Brain microvascular endothelial cell (primary cell): ENCODE data around the gene SARS2.
"Not testable (repeated sequence)": the region's sequence is repeated elsewhere in the genome, so short reads cannot be mapped to it uniquely, and the experiment has no call there.

Experiments used
- DNase-seq: peaks from one replicate; pipeline ENCODE4 v3.0.0-alpha.2; 2020
- H3K27ac ChIP-seq: fragments of 250-450 bp; sonication (Bioruptor Pico); 2 replicates; pipeline ENCODE4 v1.5.1; 2020; ENCODE audit warnings: mild to moderate bottlenecking, moderate library complexity
- H3K27me3 ChIP-seq: fragments of 250-450 bp; sonication (Bioruptor Pico); replicated peaks from 2 replicates; pipeline ENCODE4 v1.5.1; 2020; ENCODE audit warnings: mild to moderate bottlenecking
- H3K36me3 ChIP-seq: fragments of 250-450 bp; sonication (Bioruptor Pico); replicated peaks from 2 replicates; pipeline ENCODE4 v1.5.1; 2020; ENCODE audit warnings: mild to moderate bottlenecking
- H3K4me3 ChIP-seq: 2 replicates; pipeline ENCODE4 v1.5.1; 2011; ENCODE audit warnings: low read depth, mild to moderate bottlenecking, control low read depth, low read length, moderate library complexity
- CTCF ChIP-seq: IDR thresholded peaks from 2 replicates; pipeline ENCODE4 v1.5.1; 2011; ENCODE audit warnings: low read depth, mild to moderate bottlenecking, moderate library complexity, low read length, control low read depth, inconsistent platforms; ENCODE audit errors: missing control alignments
- in situ Hi-C: cut with HindIII; loops from 2 replicates; pipeline ENCODE4 v1.10.0; 2017; ENCODE audit warnings: low sequenced_read_pairs, low pct_ligation_motif_present

Gene SARS2

DNA sequence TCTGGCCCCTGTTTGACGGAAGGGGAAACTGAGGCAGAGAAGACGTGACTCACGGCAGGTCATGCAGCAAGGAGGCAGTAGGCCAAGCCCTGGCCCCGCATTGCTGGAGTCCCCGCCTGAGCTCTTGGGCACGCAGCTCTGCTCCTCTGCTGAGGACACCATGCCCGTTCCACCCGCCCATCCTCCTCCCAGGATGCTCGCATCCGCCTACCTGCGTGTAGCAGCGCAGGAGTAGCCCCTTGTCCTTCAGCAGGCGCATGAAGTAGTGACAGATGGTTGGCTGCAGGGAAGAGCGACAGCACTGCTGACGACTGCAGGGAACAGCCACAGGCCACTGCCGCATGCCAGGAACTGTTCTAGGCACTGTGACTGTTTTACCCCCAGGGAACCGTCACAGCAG, 41.7 kb downstream of the SARS2 start:
- H3K27me3 ChIP-seq: no peaks in the 10 kb centered on the region
- DNase-seq: no peak
- H3K36me3 ChIP-seq: peaks cover 14% of the 10 kb centered on the region
- no peak for TF ChIP-seq CTCF
- no peak overlapping the region for H3K27ac ChIP-seq
- in situ Hi-C loops: no loop called here
- H3K4me3 ChIP-seq: no peak overlapping the region

- H3K27ac ChIP-seq, H3K27me3 ChIP-seq, DNase-seq, in situ Hi-C loops, H3K4me3 ChIP-seq: not testable (repeated sequence)
- H3K36me3 ChIP-seq: peaks cover 17% of the 10 kb centered on the region
Measured at GRCh38 chr19:38884691-38885090, 45.9 kb downstream of the SARS2 start.

DNA sequence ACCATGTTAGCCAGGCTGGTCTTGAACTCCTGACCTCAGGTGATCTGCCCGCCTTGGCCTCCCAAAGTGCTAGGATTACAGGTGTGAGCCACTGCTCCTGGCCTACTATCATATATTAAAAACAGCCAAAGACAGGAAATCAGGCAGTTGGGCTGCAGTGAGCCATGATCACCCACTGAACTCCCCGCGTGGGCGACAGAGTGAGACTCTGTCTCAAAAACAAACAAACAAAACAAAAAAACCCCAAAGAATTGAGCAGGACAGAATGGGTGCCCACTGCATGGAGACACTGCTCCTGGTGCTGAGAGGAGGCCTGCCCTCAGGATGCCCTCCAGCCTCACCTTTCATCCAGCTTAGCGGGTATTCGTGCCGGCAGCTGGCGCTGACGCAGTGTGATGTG, 47.3 kb downstream of the SARS2 start:
- Histone ChIP-seq H3K27me3 (no peaks in the 10 kb centered on the region), H3K36me3 (peaks cover 3% of the 10 kb centered on the region), H3K27ac (no peak overlapping the region), H3K4me3 (no peak overlapping the region)
- DNase-seq: no peak
- in situ Hi-C loops: no loop called here
- no peak for TF ChIP-seq CTCF

DNA sequence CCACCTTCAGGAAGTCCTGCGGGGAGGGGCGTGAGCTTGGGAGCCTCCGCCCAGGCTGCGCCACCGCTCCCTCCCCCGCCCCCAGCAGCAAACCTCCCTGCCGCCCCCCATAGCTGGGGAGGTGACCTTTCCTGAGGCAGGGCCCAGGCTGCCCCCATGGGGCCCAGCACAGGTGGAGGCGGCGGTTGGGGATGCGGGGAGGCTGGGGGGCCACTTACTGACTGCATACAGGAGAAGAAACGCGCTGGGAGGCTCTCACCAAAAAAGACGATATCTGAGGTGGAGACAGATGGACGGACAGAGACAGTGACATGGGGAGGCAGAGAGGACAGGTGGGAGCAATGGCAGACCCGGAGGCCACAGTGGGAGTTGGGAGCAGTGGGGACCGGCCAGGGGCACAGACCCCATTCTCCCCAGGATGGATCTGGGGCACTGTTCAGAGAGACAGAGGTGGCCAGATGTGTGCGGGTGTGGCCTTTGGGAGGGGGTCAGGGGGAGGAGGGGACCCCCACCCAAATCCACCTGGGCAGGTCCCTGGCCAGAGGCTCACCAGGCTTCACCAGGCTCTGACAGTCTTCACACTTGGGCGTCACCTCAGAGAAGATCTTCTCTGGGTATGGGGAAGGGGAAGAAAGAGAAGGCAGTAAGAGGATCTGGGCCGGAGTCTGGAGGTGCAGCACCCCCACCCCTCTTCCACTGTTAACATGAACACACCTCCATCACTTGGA, 49.5 kb downstream of the SARS2 start:
- Histone ChIP-seq H3K36me3 (peaks cover 3% of the 10 kb centered on the region), H3K27me3 (no peaks in the 10 kb centered on the region), H3K4me3 (no peak overlapping the region), H3K27ac (no peak overlapping the region)
- in situ Hi-C loops: no loop called here
- no peak for TF ChIP-seq CTCF
- DNase-seq: no peak

DNA sequence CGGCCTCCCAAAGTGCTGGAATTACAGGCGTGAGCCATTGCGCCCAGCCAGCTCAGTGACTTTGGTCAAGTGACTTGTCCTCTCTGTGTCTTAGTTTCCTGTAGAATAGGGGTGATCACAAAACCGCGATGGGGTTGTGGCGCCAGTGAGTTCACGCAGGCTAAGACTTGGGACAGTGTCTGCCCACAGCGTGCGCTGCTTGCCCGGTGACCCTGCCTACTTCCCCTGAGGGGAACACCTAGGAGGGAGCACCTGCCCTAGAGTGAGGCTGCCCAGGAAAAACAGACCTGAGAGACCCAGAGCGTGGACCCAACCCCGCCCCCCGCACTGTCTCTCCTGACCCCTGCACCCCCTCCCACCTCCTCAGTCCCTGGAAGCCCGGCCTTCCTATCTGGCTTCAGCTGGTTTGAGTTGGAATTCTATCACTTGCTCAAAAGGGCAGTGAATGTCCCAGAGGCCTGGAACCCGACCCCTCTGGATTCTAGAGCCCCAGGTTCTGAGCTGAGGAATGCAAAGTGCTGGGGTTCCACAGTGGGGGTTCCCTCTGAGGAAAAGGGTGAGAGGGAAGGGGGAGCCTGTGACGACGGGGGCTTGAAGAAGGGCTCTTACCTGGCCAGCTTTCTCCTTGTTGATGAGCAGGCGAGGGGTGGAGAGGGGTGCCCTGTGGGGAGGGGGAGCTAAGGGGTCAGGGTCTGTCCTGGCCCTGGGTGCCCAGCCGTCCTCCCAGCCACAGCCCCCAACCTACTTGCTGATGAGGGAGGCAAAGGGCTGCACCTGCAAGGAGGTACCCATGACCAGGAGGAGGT, 50.3 kb downstream of the SARS2 start:
- TF ChIP-seq CTCF: no peak
- no peak overlapping the region for H3K4me3 ChIP-seq
- H3K27me3 ChIP-seq: no peaks in the 10 kb centered on the region
- H3K27ac ChIP-seq: no peak overlapping the region
- DNase-seq: no peak
- peaks cover 3% of the 10 kb centered on the region for H3K36me3 ChIP-seq
- in situ Hi-C loops: no loop called here

DNA sequence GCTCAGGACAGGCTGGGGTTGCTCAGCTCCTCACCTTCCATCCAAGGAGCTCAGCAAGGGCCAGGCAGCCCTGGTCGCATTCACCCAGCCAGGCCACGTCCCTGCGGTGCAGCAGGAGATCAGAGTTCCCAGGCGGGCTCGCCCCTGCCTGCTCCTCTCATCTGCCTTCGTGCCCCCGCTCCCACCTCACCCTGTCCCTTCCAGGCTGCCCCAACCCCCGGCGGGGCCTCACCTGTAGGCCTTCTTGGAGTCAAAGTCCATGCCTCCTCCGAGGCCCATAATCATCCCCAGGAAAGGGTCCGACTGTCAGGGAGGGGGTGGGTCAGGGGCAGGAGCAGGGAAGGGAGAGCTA, 51.2 kb downstream of the SARS2 start:
- Histone ChIP-seq H3K4me3 (no peak overlapping the region), H3K27ac (no peak overlapping the region), H3K36me3 (peaks cover 3% of the 10 kb centered on the region), H3K27me3 (no peaks in the 10 kb centered on the region)
- in situ Hi-C loops: no loop called here
- no peak for DNase-seq
- TF ChIP-seq CTCF: no peak
